ENCODE data around the gene ASTE1.

DNA sequence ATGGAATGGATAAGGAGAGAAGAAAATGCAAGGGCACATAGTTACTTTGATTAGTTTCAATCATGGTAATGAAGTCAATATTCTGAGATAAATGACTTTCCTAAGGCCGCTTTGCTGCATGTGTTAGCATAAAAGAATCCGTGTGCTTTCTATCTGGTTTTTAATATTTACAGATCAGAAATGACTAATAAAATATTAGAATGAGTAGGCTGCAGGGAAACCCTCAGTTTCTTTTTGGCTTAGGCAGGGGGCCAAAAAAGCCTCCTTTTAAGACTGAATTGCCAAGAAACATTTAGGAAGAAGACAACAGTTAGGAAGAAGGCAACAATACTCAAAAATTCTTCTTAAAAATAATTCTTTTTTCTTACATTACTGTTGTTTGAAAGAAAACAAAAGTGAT, 11.7 kb upstream of the ASTE1 start:
- TF ChIP-seq EZH2 (IDR thresholded peaks at IDR 0.05; ENCODE audit: insufficient read depth, low read length) = no peak
- TF ChIP-seq, protein P1, sequence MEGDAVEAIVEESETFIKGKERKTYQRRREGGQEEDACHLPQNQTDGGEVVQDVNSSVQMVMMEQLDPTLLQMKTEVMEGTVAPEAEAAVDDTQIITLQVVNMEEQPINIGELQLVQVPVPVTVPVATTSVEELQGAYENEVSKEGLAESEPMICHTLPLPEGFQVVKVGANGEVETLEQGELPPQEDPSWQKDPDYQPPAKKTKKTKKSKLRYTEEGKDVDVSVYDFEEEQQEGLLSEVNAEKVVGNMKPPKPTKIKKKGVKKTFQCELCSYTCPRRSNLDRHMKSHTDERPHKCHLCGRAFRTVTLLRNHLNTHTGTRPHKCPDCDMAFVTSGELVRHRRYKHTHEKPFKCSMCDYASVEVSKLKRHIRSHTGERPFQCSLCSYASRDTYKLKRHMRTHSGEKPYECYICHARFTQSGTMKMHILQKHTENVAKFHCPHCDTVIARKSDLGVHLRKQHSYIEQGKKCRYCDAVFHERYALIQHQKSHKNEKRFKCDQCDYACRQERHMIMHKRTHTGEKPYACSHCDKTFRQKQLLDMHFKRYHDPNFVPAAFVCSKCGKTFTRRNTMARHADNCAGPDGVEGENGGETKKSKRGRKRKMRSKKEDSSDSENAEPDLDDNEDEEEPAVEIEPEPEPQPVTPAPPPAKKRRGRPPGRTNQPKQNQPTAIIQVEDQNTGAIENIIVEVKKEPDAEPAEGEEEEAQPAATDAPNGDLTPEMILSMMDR (IDR thresholded peaks at IDR 0.05; ENCODE audit: insufficient read depth, low read depth, low read length) = no peak

Data from astrocyte (in vitro differentiated cells and primary cell).